Osteoblast (primary cell): Measurements from ENCODE around the gene TMEM17. TPM values are rescaled to one million over a fixed set of nuclear protein-coding genes. Genes with fewer than 3 reads are reported as not detected.

Experiments used
- DNase-seq: peaks from one replicate; pipeline ENCODE4 v3.0.0; 2011; ENCODE audit warnings: low spot score, mixed read lengths; ENCODE audit not compliant: insufficient read length; ENCODE audit errors: missing footprints
- H2AFZ ChIP-seq: 2 replicates; pipeline ENCODE4 v1.6.0; 2011; ENCODE audit warnings: mild to moderate bottlenecking, low read length
- H3K27ac ChIP-seq: 2 replicates; pipeline ENCODE4 v1.5.1; 2011; ENCODE audit warnings: mild to moderate bottlenecking, low read depth, low read length, moderate library complexity
- H3K27me3 ChIP-seq: 2 replicates; pipeline ENCODE4 v1.6.0; 2012; ENCODE audit warnings: mild to moderate bottlenecking, control low read depth, inconsistent platforms, low read length, moderate library complexity; ENCODE audit not compliant: insufficient read depth
- H3K36me3 ChIP-seq: 2 replicates; pipeline ENCODE4 v1.5.1; 2011; ENCODE audit warnings: mild to moderate bottlenecking, low read length, control low read depth, moderate library complexity; ENCODE audit not compliant: insufficient read depth
- H3K4me1 ChIP-seq: 2 replicates; pipeline ENCODE4 v1.5.1; 2011; ENCODE audit warnings: mild to moderate bottlenecking, low read length, control low read depth, moderate library complexity; ENCODE audit not compliant: insufficient read depth
- H3K4me2 ChIP-seq: 2 replicates; pipeline ENCODE4 v1.6.0; 2011; ENCODE audit warnings: mild to moderate bottlenecking, low read length; ENCODE audit not compliant: insufficient read depth
- H3K4me3 ChIP-seq: fragments of 200-600 bp; sonication (generic); 3 replicates; pipeline ENCODE4 v1.5.1; 2012; ENCODE audit warnings: mild to moderate bottlenecking, low read length, inconsistent platforms; ENCODE audit not compliant: insufficient read depth
- H3K79me2 ChIP-seq: 2 replicates; pipeline ENCODE4 v1.6.0; 2012; ENCODE audit warnings: mild to moderate bottlenecking, low read length, control low read depth, inconsistent platforms; ENCODE audit not compliant: insufficient read depth
- H3K9me3 ChIP-seq: 2 replicates; pipeline ENCODE4 v1.5.1; 2011; ENCODE audit warnings: low read depth, low read length, control low read depth
- H4K20me1 ChIP-seq: 2 replicates; pipeline ENCODE4 v1.6.0; 2012; ENCODE audit warnings: mild to moderate bottlenecking, low read length, control low read depth; ENCODE audit not compliant: insufficient read depth
- CTCF ChIP-seq: IDR thresholded peaks from 2 replicates; pipeline ENCODE4 v1.5.1; 2011; ENCODE audit warnings: mild to moderate bottlenecking, low read depth, low read length, moderate library complexity; ENCODE audit errors: extremely low read depth
- total RNA-seq: library from RNA; depleted of rRNA; stranded (reverse); fragments of >200 nt; gene quantifications from 2 replicates; pipeline ENCODE4 v1.2.3, GENCODE V29; 2012

The TMEM17 gene
- total RNA-seq, 1 donor: 3.3 TPM

GRCh38 chr2:62486439-62486765 is 19.6 kb downstream of the TMEM17 start:
- H4K20me1 ChIP-seq: no peaks in the 10 kb centered on the region
- no peaks in the 10 kb centered on the region for H3K27me3 ChIP-seq
- no peaks in the 10 kb centered on the region for H3K79me2 ChIP-seq
- H3K9me3 ChIP-seq: no peaks in the 10 kb centered on the region
- H3K4me3 ChIP-seq: no peak overlapping the region
- DNase-seq: no peak
- H3K4me1 ChIP-seq: peaks cover 32% of the 10 kb centered on the region
- no peak overlapping the region for H2AFZ ChIP-seq
- peak overlapping the region; percentile 34 for H3K27ac ChIP-seq
- H3K4me2 ChIP-seq: peak overlapping the region; percentile 41
- H3K36me3 ChIP-seq: no peaks in the 10 kb centered on the region
- TF ChIP-seq CTCF: no peak

- DNase-seq: no peak
- Histone ChIP-seq H3K4me1 (peaks cover 32% of the 10 kb centered on the region), H3K9me3 (no peaks in the 10 kb centered on the region), H3K79me2 (no peaks in the 10 kb centered on the region), H3K27me3 (no peaks in the 10 kb centered on the region), H4K20me1 (no peaks in the 10 kb centered on the region), H3K36me3 (no peaks in the 10 kb centered on the region), H3K4me3 (no peak overlapping the region), H2AFZ (peak overlapping the region; percentile 4), H3K4me2 (peak overlapping the region; percentile 41), H3K27ac (peak overlapping the region; percentile 34)
- no peak for TF ChIP-seq CTCF
Measured at GRCh38 chr2:62485761-62486438, 20.1 kb downstream of the TMEM17 start.

GRCh38 chr2:62482558-62483352 is 23.2 kb downstream of the TMEM17 start:
- peaks cover 18% of the 10 kb centered on the region for H3K4me1 ChIP-seq
- H3K27me3 ChIP-seq: no peaks in the 10 kb centered on the region
- no peaks in the 10 kb centered on the region for H4K20me1 ChIP-seq
- H3K36me3 ChIP-seq: no peaks in the 10 kb centered on the region
- H3K4me2 ChIP-seq: no peak overlapping the region
- H3K27ac ChIP-seq: no peak overlapping the region
- H3K9me3 ChIP-seq: no peaks in the 10 kb centered on the region
- H3K4me3 ChIP-seq: no peak overlapping the region
- TF ChIP-seq CTCF: no peak
- DNase-seq: no peak
- no peaks in the 10 kb centered on the region for H3K79me2 ChIP-seq
- no peak overlapping the region for H2AFZ ChIP-seq

GRCh38 chr2:62479917-62480316 is 26.1 kb downstream of the TMEM17 start:
- no peaks in the 10 kb centered on the region for H4K20me1 ChIP-seq
- no peak for TF ChIP-seq CTCF
- DNase-seq: no peak
- no peak overlapping the region for H3K4me2 ChIP-seq
- no peak overlapping the region for H3K27ac ChIP-seq
- H3K4me1 ChIP-seq: peaks cover 12% of the 10 kb centered on the region
- no peak overlapping the region for H3K4me3 ChIP-seq
- H3K79me2 ChIP-seq: no peaks in the 10 kb centered on the region
- H2AFZ ChIP-seq: no peak overlapping the region
- no peaks in the 10 kb centered on the region for H3K9me3 ChIP-seq
- H3K36me3 ChIP-seq: no peaks in the 10 kb centered on the region
- no peaks in the 10 kb centered on the region for H3K27me3 ChIP-seq
